GM23338 (cell line): Measurements from ENCODE around the gene ANTKMT.

ENCODE experiments used
- CREB1 ChIP-seq: fragments of 250-450 bp; sonication (Bioruptor Pico); IDR thresholded peaks from 2 replicates; pipeline ENCODE4 v1.5.0; 2020; ENCODE audit warnings: low read depth, mild to moderate bottlenecking, moderate library complexity
- EZH2 ChIP-seq: fragments of 200-600 bp; sonication (generic); IDR thresholded peaks from one replicate; pipeline ENCODE4 v1.8.0; 2017; ENCODE audit warnings: antibody characterized with exemption, mild to moderate bottlenecking, low read depth; ENCODE audit not compliant: unreplicated experiment
- EZH2phosphoT487 ChIP-seq: fragments of 200-600 bp; sonication (generic); IDR thresholded peaks from one replicate; pipeline ENCODE4 v1.8.1; 2018; ENCODE audit warnings: antibody characterized with exemption; ENCODE audit not compliant: unreplicated experiment
- JUNB ChIP-seq: IDR thresholded peaks from one replicate; pipeline ENCODE4 v1.6.1; 2016; ENCODE audit warnings: antibody characterized with exemption; ENCODE audit not compliant: unreplicated experiment
- POLR2AphosphoS5 ChIP-seq: IDR thresholded peaks from 2 replicates; pipeline ENCODE4 v1.6.1; 2016; ENCODE audit warnings: antibody characterized with exemption, low read depth
- ZNF114 ChIP-seq: fragments of 250-450 bp; sonication (Bioruptor Pico); IDR thresholded peaks from 2 replicates; pipeline ENCODE4 v1.5.0; 2020; ENCODE audit warnings: mild to moderate bottlenecking, moderate library complexity
- TF ChIP-seq, protein P1 (sequence below), 2 experiments: fragments of 200-600 bp in 1 of 2; sonication (generic) in 1 of 2; conservative IDR thresholded peaks; 2 replicates each; pipeline versions ENCODE4 v1.5.1 to v1.6.1; 2016 to 2017; ENCODE audit warnings: antibody characterized with exemption in 2 of 2, low read depth in 2 of 2, mild to moderate bottlenecking in 2 of 2, moderate library complexity in 1 of 2

DNA sequence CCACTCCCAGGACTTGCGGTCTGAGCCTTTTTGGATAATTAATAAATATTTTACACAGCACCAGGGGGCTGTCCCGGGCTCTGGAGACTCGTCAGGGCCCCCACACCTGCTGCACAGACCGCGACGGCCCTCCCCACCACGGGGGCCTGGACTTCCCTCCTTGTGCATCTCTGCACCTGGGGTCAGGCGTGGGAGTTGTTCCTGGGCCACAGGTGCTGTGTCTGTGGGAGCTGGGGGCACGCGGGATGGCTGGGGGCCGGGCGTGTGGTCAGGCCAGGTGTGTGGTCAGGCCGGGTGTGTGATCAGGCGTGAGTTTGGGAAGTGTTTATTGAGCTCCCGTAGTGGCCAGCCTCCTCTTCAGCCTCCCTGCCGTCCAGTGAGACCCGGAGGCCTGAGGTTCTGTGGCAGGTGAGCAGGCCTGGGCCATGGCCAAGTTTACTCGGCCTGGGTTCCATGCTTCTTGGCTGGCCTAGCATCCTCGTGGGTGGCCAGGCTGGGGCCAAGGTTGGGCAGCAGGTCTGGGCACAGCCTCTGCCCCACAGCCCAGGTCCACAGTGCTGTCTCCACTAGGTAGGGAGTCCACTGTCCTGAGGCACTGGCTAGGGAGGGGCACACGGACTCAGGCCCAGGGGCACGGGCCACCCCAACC is 42.6 kb upstream of the ANTKMT start:
- TF ChIP-seq, protein P1, sequence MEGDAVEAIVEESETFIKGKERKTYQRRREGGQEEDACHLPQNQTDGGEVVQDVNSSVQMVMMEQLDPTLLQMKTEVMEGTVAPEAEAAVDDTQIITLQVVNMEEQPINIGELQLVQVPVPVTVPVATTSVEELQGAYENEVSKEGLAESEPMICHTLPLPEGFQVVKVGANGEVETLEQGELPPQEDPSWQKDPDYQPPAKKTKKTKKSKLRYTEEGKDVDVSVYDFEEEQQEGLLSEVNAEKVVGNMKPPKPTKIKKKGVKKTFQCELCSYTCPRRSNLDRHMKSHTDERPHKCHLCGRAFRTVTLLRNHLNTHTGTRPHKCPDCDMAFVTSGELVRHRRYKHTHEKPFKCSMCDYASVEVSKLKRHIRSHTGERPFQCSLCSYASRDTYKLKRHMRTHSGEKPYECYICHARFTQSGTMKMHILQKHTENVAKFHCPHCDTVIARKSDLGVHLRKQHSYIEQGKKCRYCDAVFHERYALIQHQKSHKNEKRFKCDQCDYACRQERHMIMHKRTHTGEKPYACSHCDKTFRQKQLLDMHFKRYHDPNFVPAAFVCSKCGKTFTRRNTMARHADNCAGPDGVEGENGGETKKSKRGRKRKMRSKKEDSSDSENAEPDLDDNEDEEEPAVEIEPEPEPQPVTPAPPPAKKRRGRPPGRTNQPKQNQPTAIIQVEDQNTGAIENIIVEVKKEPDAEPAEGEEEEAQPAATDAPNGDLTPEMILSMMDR (conservative IDR thresholded peaks at IDR 0.05; ENCODE audit: low read depth in 2 of 2): no peak
- TF ChIP-seq EZH2phosphoT487 (no peak), POLR2AphosphoS5 (no peak), CREB1 (no peak), EZH2 (no peak), JUNB (no peak), ZNF114 (CRISPR knock-in tag) (no peak)
